HepG2 (cell line): Measurements from ENCODE around the gene AP3B2. TPM values are rescaled to one million over a fixed set of nuclear protein-coding genes. Genes with fewer than 3 reads are reported as not detected.

Experiments used
- FOSL2 ChIP-seq: sonication (generic); formaldehyde crosslinking; IDR thresholded peaks from 2 replicates; pipeline ENCODE4 v1.4.0; 2020; ENCODE audit warnings: missing genetic modification reagents
- GATAD1 ChIP-seq: IDR thresholded peaks from 2 replicates; pipeline ENCODE4 v1.6.1; 2016; ENCODE audit warnings: missing genetic modification reagents, missing compliant biosample characterization
- HCFC1 ChIP-seq: fragments of 150-350 bp; IDR thresholded peaks from 2 replicates; pipeline ENCODE4 v1.6.1; 2014; ENCODE audit warnings: low read depth, low read length
- HHEX ChIP-seq: IDR thresholded peaks from 2 replicates; pipeline ENCODE4 v1.6.1; 2016; ENCODE audit warnings: control low read depth
- KLF16 ChIP-seq, 2 experiments: sonication (generic) in 1 of 2; formaldehyde crosslinking in 1 of 2; IDR thresholded peaks; 2 replicates each; pipeline versions ENCODE4 v1.6.1 to v1.8.0; 2016 to 2023; ENCODE audit warnings: missing genetic modification reagents in 2 of 2, missing compliant biosample characterization in 1 of 2
- LCORL ChIP-seq, 2 experiments: fragments of 450-650 bp in 1 of 2; sonication (generic) in 1 of 2; formaldehyde crosslinking in 1 of 2; IDR thresholded peaks; 2 replicates each; pipeline versions ENCODE4 v1.5.0 to v1.6.1; 2017 to 2020; ENCODE audit warnings: antibody characterized with exemption in 1 of 2, missing genetic modification reagents in 1 of 2
- MXD4 ChIP-seq: IDR thresholded peaks from 2 replicates; pipeline ENCODE4 v1.6.1; 2016; ENCODE audit warnings: mild to moderate bottlenecking, missing biosample characterization, missing genetic modification reagents
- NCOA1 ChIP-seq: sonication (generic); formaldehyde crosslinking; IDR thresholded peaks from 2 replicates; pipeline ENCODE4 v1.9.0; 2021; ENCODE audit warnings: missing genetic modification reagents
- NR2C2 ChIP-seq: sonication (generic); formaldehyde crosslinking; IDR thresholded peaks from 2 replicates; pipeline ENCODE4 v1.4.0; 2020; ENCODE audit warnings: missing genetic modification reagents, mild to moderate bottlenecking, moderate library complexity, borderline replicate concordance
- REST ChIP-seq, 2 experiments: IDR thresholded peaks; 2 replicates each; pipeline ENCODE4 v1.6.1; 2011 to 2012; ENCODE audit warnings: low read length in 2 of 2, borderline replicate concordance in 1 of 2, low read depth in 1 of 2, mild to moderate bottlenecking in 1 of 2, moderate library complexity in 1 of 2
- RNF2 ChIP-seq: fragments of 450-650 bp; conservative IDR thresholded peaks from 2 replicates; pipeline ENCODE4 v1.6.1; 2016; ENCODE audit warnings: low read depth
- ZBTB38 ChIP-seq: sonication (generic); formaldehyde crosslinking; IDR thresholded peaks from 2 replicates; pipeline ENCODE4 v1.5.1; 2020; ENCODE audit warnings: mild to moderate bottlenecking, missing genetic modification reagents
- ZBTB39 ChIP-seq: sonication (generic); formaldehyde crosslinking; IDR thresholded peaks from 2 replicates; pipeline ENCODE4 v1.5.0; 2020; ENCODE audit warnings: missing genetic modification reagents
- ZNF296 ChIP-seq: sonication (generic); formaldehyde crosslinking; conservative IDR thresholded peaks from 2 replicates; pipeline ENCODE4 v1.5.0; 2020; ENCODE audit warnings: mild to moderate bottlenecking, missing genetic modification reagents
- ZNF382 ChIP-seq: sonication (generic); formaldehyde crosslinking; IDR thresholded peaks from 2 replicates; pipeline ENCODE4 v1.5.0; 2020; ENCODE audit warnings: missing genetic modification reagents, mild to moderate bottlenecking, borderline replicate concordance
- ZNF484 ChIP-seq: sonication (generic); formaldehyde crosslinking; IDR thresholded peaks from 2 replicates; pipeline ENCODE4 v1.5.1; 2020; ENCODE audit warnings: mild to moderate bottlenecking, low read depth, missing genetic modification reagents, borderline replicate concordance
- ZNF597 ChIP-seq: sonication (generic); formaldehyde crosslinking; IDR thresholded peaks from 2 replicates; pipeline ENCODE4 v1.5.0; 2020; ENCODE audit warnings: missing genetic modification reagents
- ZNF652 ChIP-seq: IDR thresholded peaks from 2 replicates; pipeline ENCODE4 v1.6.1; 2016; ENCODE audit warnings: low read depth, borderline replicate concordance
- ZNF747 ChIP-seq: sonication (generic); formaldehyde crosslinking; IDR thresholded peaks from 2 replicates; pipeline ENCODE4 v1.8.1; 2023; ENCODE audit warnings: missing genetic modification reagents, mild to moderate bottlenecking, borderline replicate concordance
- ZSCAN5A ChIP-seq: sonication (generic); formaldehyde crosslinking; IDR thresholded peaks from 2 replicates; pipeline ENCODE4 v1.8.0; 2022; ENCODE audit warnings: mild to moderate bottlenecking, missing genetic modification reagents, borderline replicate concordance
- polyA plus RNA-seq, 8 experiments: library from polyadenylated mRNA; depleted of rRNA in 3 of 8; stranded (reverse) in 7 of 8; unstranded in 1 of 8; fragments of >200 nt; fragmentation: Illumina TruSeq in 4 of 8; extraction: Trizol in 4 of 8; gene quantifications; 2 replicates each; pipeline versions ENCODE4 v1.2.1 to v1.2.3, GENCODE V29; 2011 to 2016; ENCODE audit warnings: low read depth in 4 of 8, missing spikeins in 1 of 8, mixed read lengths in 1 of 8; ENCODE audit not compliant: insufficient read depth in 1 of 8
- total RNA-seq, 5 experiments: library from RNA; depleted of rRNA; stranded (reverse); fragments of >200 nt; fragmentation: Illumina TruSeq; extraction: Trizol; gene quantifications; 2 replicates each; pipeline ENCODE4 v1.2.3, GENCODE V29; 2016; ENCODE audit warnings: low read depth in 1 of 5

Gene AP3B2
- total and polyA plus RNA-seq, 2 of the 13 experiments (the other 11 are each of a cell fraction or from before 2014, with no cell fraction given) = not detected

GRCh38 chr15:82749951-82750830 is 40.5 kb upstream of the AP3B2 start (continued):
- TF ChIP-seq ZBTB39 = no peak
- no peak for TF ChIP-seq ZNF597 (CRISPR knock-in tag)
- no peak for TF ChIP-seq HHEX (CRISPR knock-in tag)
- peak; percentile 29; the same call in 1 of the 2 replicates for TF ChIP-seq FOSL2 (CRISPR knock-in tag)
- peak; percentile 94 for TF ChIP-seq GATAD1 (CRISPR knock-in tag)
- TF ChIP-seq ZNF484 (CRISPR knock-in tag) = no peak
- peak in 1 of 2 experiments; percentile 33; a peak in 1 of 4 replicates for TF ChIP-seq REST (IDR thresholded peaks at IDR 0.05; ENCODE audit: borderline replicate concordance in 1 of 2, low read depth in 1 of 2, low read length in 2 of 2)
- peak; percentile 84; the same call in 1 of the 2 replicates for TF ChIP-seq ZNF747 (CRISPR knock-in tag)
- TF ChIP-seq ZSCAN5A (CRISPR knock-in tag) = peak; percentile 55; the same call in 1 of the 2 replicates
- 0 out of 2 replicates have a peak, but pooled peaks have one; percentile 36 for TF ChIP-seq RNF2
- no peak for TF ChIP-seq ZNF652
- 0 out of 2 replicates have a peak, but pooled peaks have one; percentile 47 for TF ChIP-seq HCFC1
- peak; percentile 81 for TF ChIP-seq NR2C2 (CRISPR knock-in tag)
- no peak for TF ChIP-seq NCOA1 (CRISPR knock-in tag)
- TF ChIP-seq ZBTB38 (CRISPR knock-in tag) = peak; percentile 87
- no peak for TF ChIP-seq LCORL (IDR thresholded peaks at IDR 0.05)
- TF ChIP-seq LCORL (CRISPR knock-in tag; IDR thresholded peaks at IDR 0.05) = peak; percentile 72
- TF ChIP-seq MXD4 (CRISPR knock-in tag) = peak; percentile 93; the same call in 1 of the 2 replicates
- TF ChIP-seq ZNF382 = no peak
- TF ChIP-seq KLF16 (CRISPR knock-in tag; IDR thresholded peaks at IDR 0.05) = peak in 1 of 2 experiments; percentile 60; a peak in 1 of 4 replicates
- 0 out of 2 replicates have a peak, but pooled peaks have one; percentile 40 for TF ChIP-seq ZNF296 (CRISPR knock-in tag)
